Measurements from ENCODE around the gene CHL1. TPM values are rescaled to one million over a fixed set of nuclear protein-coding genes. Genes with fewer than 3 reads are reported as not detected.

CHL1 gene
- total and polyA plus RNA-seq, 2 experiments from 2014 or later: not detected

- WGBS, 2 experiments (ENCODE audit: low coverage in 1 of 2, low lambda C conversion rate in 2 of 2, missing lambda C conversion rate in 2 of 2): 2 to 10% methylated on average over 4 of the region's 4 CpGs
- Histone ChIP-seq H3F3A (ENCODE audit: insufficient read depth) (no peaks in the 10 kb centered on the region), H4K20me1 (ENCODE audit: insufficient read depth) (no peaks in the 10 kb centered on the region), H3K4me2 (ENCODE audit: unreplicated experiment) (no peak overlapping the region), H3K9ac (no peak overlapping the region), H3K9me2 (ENCODE audit: insufficient read depth) (no peaks in the 10 kb centered on the region), H3K4me1 (ENCODE audit: insufficient read depth) (no peaks in the 10 kb centered on the region), H3K79me2 (ENCODE audit: insufficient read depth) (no peaks in the 10 kb centered on the region), H3K4me3 (no peak overlapping the region), H2AFZ (no peak overlapping the region), H3K27me3 (replicated peaks; ENCODE audit: insufficient read depth) (no peaks in the 10 kb centered on the region), H3K27ac (no peak overlapping the region), H3K36me3 (ENCODE audit: low read depth) (no peaks in the 10 kb centered on the region), H3K9me3 (ENCODE audit: low read depth) (no peaks in the 10 kb centered on the region)
- in situ Hi-C loops (cut with MboI): no loop called here
- DNase-seq: no peak
- TF ChIP-seq EZH2phosphoT487 (IDR thresholded peaks at IDR 0.05; ENCODE audit: insufficient read depth, low read depth) (no peak), EZH2 (IDR thresholded peaks at IDR 0.05; ENCODE audit: insufficient read depth, poor library complexity, severe bottlenecking) (no peak)
Measured at GRCh38 chr3:350871-351371, 154.4 kb downstream of the CHL1 start.

DNA sequence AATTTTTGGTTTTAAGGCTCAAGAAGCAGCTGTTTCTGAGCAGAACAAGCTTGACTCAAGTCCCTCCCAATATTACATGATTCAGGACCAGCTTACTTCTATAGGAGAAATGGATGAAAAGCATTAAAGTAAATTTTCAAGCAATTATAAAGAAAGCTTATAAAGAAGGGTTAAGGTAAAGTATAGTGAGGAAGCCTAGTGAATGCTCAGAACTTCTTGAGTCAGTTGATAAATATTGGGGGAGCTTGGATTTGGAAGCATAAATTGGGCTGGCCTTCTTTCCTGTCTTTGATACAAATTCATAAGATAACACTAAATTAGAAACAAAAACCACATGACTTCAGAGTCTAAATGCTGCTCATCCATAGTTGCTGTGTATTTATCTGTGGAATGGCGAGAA is 156.0 kb downstream of the CHL1 start:
- 64 to 83% methylated on average over 1 of the region's 1 CpG for WGBS, 2 experiments (ENCODE audit: low coverage in 1 of 2, low lambda C conversion rate in 2 of 2, missing lambda C conversion rate in 2 of 2)
- in situ Hi-C loops (cut with MboI): no loop called here

GRCh38 chr3:353191-353739 is 156.7 kb downstream of the CHL1 start:
- no peak overlapping the region for H3K9ac ChIP-seq
- no peaks in the 10 kb centered on the region for H3K4me1 ChIP-seq (ENCODE audit: insufficient read depth)
- in situ Hi-C loops (cut with MboI): no loop called here
- no peak for DNase-seq
- H3F3A ChIP-seq (ENCODE audit: insufficient read depth): no peaks in the 10 kb centered on the region
- WGBS, 2 experiments (ENCODE audit: low coverage in 1 of 2, low lambda C conversion rate in 2 of 2, missing lambda C conversion rate in 2 of 2): 59 to 71% methylated on average over 3 of the region's 3 CpGs
- H3K4me3 ChIP-seq: no peak overlapping the region
- H3K27me3 ChIP-seq (replicated peaks; ENCODE audit: insufficient read depth): no peaks in the 10 kb centered on the region
- no peak overlapping the region for H2AFZ ChIP-seq
- no peaks in the 10 kb centered on the region for H3K79me2 ChIP-seq (ENCODE audit: insufficient read depth)
- H3K9me2 ChIP-seq (ENCODE audit: insufficient read depth): no peaks in the 10 kb centered on the region
- H3K9me3 ChIP-seq (ENCODE audit: low read depth): no peaks in the 10 kb centered on the region
- H3K4me2 ChIP-seq (ENCODE audit: unreplicated experiment): no peak overlapping the region
- no peak for TF ChIP-seq EZH2phosphoT487 (IDR thresholded peaks at IDR 0.05; ENCODE audit: insufficient read depth, low read depth)
- no peak for TF ChIP-seq EZH2 (IDR thresholded peaks at IDR 0.05; ENCODE audit: insufficient read depth, poor library complexity, severe bottlenecking)
- no peak overlapping the region for H3K27ac ChIP-seq
- no peaks in the 10 kb centered on the region for H3K36me3 ChIP-seq (ENCODE audit: low read depth)
- H4K20me1 ChIP-seq (ENCODE audit: insufficient read depth): no peaks in the 10 kb centered on the region

More for the DNA sequence above, 156.0 kb downstream of the CHL1 start:
- TF ChIP-seq EZH2 (IDR thresholded peaks at IDR 0.05; ENCODE audit: insufficient read depth, poor library complexity, severe bottlenecking): no peak
- TF ChIP-seq EZH2phosphoT487 (IDR thresholded peaks at IDR 0.05; ENCODE audit: insufficient read depth, low read depth): no peak
- no peaks in the 10 kb centered on the region for H4K20me1 ChIP-seq (ENCODE audit: insufficient read depth)
- H3K27ac ChIP-seq: no peak overlapping the region
- H3K9me3 ChIP-seq (ENCODE audit: low read depth): no peaks in the 10 kb centered on the region
- H3K4me3 ChIP-seq: no peak overlapping the region
- no peaks in the 10 kb centered on the region for H3F3A ChIP-seq (ENCODE audit: insufficient read depth)
- H3K4me1 ChIP-seq (ENCODE audit: insufficient read depth): no peaks in the 10 kb centered on the region
- no peak overlapping the region for H2AFZ ChIP-seq
- H3K27me3 ChIP-seq (replicated peaks; ENCODE audit: insufficient read depth): no peaks in the 10 kb centered on the region
- DNase-seq: no peak
- H3K9ac ChIP-seq: no peak overlapping the region
- no peaks in the 10 kb centered on the region for H3K36me3 ChIP-seq (ENCODE audit: low read depth)
- no peak overlapping the region for H3K4me2 ChIP-seq (ENCODE audit: unreplicated experiment)
- H3K9me2 ChIP-seq (ENCODE audit: insufficient read depth): no peaks in the 10 kb centered on the region
- H3K79me2 ChIP-seq (ENCODE audit: insufficient read depth): no peaks in the 10 kb centered on the region

DNA sequence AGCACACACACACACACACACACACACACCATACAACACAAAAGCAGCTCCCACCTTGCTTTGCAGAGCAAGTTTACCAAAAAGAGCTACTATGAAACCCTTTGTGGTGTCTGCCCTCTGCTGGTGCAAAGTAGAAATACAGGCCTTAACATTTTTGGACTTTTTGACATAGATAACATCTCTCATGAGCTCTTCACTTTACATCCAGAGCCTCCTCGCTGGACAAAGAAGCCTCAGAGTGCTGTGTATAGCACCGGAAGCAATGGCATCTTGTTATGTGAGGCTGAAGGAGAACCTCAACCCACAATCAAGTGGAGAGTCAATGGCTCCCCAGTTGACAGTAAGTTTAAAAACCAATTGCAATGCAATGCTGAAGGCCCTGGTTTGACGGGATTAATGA is 157.9 kb downstream of the CHL1 start:
- DNase-seq: peak; percentile 50
- in situ Hi-C loops (cut with MboI): no loop called here
- Histone ChIP-seq H3K4me1 (ENCODE audit: insufficient read depth) (no peaks in the 10 kb centered on the region), H3F3A (ENCODE audit: insufficient read depth) (no peaks in the 10 kb centered on the region), H2AFZ (no peak overlapping the region), H3K36me3 (ENCODE audit: low read depth) (no peaks in the 10 kb centered on the region), H3K9me2 (ENCODE audit: insufficient read depth) (no peaks in the 10 kb centered on the region), H3K27ac (no peak overlapping the region), H4K20me1 (ENCODE audit: insufficient read depth) (no peaks in the 10 kb centered on the region), H3K79me2 (ENCODE audit: insufficient read depth) (no peaks in the 10 kb centered on the region), H3K4me3 (no peak overlapping the region), H3K27me3 (replicated peaks; ENCODE audit: insufficient read depth) (no peaks in the 10 kb centered on the region), H3K9me3 (ENCODE audit: low read depth) (no peaks in the 10 kb centered on the region), H3K4me2 (ENCODE audit: unreplicated experiment) (no peak overlapping the region), H3K9ac (no peak overlapping the region)
- WGBS, 2 experiments (ENCODE audit: low coverage in 1 of 2, low lambda C conversion rate in 2 of 2, missing lambda C conversion rate in 2 of 2): 28 to 29% methylated on average over 3 of the region's 3 CpGs
- no peak for TF ChIP-seq EZH2phosphoT487 (IDR thresholded peaks at IDR 0.05; ENCODE audit: insufficient read depth, low read depth)
- TF ChIP-seq EZH2 (IDR thresholded peaks at IDR 0.05; ENCODE audit: insufficient read depth, poor library complexity, severe bottlenecking): no peak
